Stimulated activated CD8-positive, alpha-beta memory T cell treated with anti-CD3 and anti-CD28 coated beads, Interleukin-12 subunit alpha, Interleukin-12 subunit beta, amount 100 ng/mL, for 1 hour (primary cell): ENCODE data around the gene MOXD1.
"Not testable (repeated sequence)": the region's sequence is repeated elsewhere in the genome, so short reads cannot be mapped to it uniquely, and the experiment has no call there.

Experiments
- DNase-seq: peaks from one replicate; pipeline ENCODE4 v3.0.0-alpha.2; 2020; ENCODE audit warnings: low read depth

Gene MOXD1

DNA sequence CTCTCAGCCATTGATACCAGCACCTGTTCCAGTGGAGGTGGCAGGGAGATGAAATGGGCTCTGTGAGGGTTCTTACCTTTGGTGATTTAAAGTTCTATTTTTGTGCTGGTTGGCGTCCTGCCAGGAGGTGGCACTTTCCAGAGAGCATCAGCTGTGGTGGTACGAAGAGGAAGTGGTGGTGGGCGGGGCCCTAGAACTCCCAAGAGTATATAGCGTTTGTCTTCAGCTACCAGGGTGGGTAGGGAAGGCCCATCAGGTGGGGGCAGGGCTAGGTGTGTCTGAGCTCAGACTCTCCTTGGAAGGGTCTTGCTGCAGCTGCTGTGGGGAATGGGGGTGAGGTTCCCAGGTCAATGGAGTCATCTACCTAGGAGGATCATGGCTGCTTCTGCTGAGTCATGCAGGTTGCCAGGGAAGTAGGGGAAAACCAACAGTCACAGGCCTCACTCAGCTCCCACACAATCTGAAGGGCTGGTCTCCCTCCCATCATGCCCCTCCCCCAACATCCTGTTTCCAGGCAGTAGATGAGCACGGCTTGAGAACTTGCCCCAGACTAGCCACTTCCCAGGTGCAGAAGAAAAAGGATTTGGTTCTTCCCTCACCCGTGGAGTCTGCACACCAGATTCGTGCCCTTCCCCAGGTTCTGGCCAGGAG is 46.6 kb downstream of the MOXD1 start:
- DNase-seq = peak; percentile 13

DNA sequence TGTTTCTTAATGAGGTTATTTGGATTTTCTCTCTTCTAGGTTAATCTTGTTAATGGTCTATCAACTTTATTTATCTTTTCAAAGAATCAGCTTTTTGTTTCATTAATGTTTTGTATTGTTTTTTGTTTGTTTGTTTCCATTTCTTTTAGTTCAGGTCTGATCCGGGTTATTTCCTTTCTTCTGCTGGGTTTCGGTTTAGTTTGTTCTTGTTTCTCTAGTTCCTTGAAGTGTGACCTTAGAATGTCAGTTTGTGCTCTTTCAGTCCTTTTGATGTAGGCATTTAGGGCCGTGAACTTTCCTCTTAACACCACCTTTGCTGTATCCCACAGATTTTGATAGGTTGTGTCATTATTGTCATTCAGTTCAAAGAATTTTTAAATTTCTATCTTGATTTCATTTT is 49.3 kb downstream of the MOXD1 start:
- DNase-seq = not testable (repeated sequence)

DNA sequence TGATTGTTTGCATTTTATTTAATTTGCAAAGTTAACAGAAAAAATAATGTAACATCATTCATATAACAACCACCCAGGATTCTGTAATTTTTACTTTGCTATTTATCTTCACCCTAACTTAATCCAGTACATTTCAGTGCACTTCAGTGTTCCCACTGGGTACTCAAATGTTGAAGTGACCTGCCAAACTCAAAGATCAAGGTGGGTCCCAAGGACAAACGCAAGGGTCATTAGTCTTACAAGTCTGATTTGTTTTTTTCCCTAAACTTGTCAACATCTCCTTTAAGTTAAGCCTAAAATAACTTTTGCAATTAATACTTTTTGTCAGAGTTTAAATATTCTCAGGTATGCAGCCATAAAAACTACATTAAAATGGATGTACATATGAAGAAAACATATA is 53.0 kb downstream of the MOXD1 start:
- DNase-seq = no peak

DNA sequence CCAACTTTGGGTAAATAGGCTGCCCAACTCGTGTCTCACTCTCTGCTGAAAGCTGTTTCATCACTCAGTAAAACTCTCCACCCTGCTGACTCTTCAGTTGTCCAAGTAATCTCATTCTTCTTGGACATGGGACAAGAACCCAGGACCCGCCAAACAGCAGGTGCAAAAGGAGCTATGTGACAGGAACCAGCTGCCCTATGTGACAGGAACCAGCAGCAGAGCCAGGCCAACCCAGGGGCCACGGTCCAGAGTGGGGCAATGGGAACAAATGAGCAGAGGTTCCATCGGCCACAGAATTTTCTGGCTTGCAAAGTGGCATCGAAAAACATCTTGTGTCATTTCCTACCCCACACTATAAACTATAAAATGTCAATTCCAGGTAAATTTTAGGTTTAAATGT is 56.5 kb downstream of the MOXD1 start:
- DNase-seq = no peak

DNA sequence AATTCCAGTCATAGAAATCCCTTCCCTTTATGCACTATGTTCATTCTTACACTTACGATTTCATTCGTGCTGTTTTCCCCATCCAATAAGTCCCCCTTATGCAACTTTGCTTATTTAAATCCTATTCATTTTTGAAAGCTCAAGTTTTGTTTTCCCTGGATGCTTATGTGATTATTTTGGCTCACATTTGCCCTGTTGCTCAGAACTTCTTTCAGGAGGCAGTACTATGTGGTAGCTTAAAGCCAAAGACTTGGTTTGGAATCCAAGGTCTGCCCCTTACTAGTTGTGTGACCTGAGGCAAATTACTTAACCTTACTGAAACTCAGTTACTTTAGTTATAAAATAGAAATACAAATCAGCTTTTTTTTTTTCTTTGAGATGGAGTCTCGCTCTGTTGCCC is 59.6 kb downstream of the MOXD1 start:
- no peak for DNase-seq

DNA sequence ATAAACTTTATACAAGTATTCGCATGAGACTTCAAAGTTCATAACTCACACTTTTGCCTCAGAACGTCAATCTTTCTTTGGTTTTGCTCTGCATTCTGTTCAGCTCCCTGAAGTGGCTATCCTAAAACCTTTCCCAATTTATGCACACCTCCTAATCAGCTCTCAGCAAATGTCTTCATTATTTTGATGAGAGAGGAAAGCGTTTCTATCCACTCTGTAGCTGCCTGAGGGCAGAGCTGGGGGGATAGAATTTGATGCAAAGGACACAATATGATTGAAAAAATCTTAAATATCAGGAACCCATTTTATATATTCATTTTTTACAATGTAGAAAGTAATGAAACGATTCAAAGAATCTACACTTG is 66.8 kb downstream of the MOXD1 start:
- no peak for DNase-seq

DNA sequence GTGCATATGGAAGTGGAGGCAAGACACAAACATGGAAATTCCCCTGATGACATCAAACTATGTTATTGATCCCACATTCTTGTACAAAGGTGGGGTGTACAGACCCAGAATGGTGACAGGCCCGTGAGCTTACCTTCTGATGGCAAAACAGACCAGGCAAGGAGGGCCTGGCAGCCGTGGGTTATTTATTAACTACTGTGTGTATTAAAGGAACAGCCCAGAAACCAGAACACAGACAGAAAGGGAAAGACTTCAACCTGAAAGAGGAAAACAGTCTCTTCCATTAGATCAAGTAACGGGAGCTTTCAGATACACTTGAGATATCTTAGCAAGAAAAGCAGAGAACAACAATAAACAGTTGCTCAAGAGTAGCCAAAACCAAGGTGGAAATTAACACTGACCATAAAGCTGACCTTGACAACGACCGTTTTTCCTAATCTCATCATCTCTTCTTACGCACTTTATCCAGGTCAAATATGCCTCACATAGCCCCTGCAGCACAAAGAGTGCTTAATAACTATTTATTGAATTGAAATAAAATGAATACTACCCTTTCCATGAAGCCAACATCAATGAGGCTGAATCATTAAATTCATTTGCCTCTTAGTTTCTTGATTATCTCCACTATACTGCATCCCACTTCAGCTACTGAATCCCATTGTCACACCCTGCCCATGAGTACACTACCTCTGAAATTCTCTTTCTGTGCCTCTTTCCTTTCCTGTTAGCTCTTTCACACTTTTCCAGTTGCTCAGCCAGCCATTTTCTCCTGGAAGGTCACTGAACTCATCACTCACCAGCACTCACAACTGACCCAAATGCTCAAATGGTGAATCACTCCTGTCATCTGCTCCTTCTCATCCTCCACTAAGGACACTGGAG is 67.4 kb downstream of the MOXD1 start:
- DNase-seq = no peak

DNA sequence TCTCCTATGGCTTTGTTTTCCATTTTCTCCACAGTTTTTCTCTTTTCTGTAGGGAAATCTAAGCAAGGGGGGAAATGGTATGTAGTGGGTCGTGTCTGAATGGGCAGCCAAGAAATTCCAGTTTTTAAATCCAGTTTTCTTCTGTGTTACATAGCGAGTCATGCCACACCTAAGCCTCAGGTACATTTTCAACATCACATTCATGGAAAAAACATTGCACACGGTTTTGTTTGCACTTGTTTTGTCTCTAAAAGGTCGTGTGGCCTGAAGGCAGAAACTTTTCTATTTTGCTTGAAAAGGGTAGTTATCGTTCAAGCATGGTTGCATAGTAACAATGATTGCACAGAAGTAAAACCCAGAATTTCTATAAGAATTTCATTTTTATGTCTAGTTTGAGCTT is 70.5 kb downstream of the MOXD1 start:
- DNase-seq = no peak

DNA sequence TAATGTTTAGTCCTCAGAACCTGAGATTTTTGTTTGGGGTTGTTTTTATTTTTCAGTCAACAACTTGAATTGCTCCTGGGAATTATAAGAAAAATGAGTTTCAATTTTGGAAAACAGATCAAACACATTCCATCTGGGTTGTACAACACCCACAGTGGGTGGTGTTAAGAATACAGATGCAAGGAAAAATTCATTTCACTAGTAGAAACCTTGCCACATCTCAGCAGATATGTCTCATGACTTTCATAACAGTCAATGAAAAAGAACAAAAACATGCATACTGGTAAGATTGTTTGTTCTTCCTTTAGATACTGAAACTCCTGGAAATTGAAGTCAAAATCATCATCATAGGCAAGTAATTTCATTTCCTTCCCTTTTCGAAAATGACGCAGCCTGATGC is 78.9 kb downstream of the MOXD1 start:
- no peak for DNase-seq

DNA sequence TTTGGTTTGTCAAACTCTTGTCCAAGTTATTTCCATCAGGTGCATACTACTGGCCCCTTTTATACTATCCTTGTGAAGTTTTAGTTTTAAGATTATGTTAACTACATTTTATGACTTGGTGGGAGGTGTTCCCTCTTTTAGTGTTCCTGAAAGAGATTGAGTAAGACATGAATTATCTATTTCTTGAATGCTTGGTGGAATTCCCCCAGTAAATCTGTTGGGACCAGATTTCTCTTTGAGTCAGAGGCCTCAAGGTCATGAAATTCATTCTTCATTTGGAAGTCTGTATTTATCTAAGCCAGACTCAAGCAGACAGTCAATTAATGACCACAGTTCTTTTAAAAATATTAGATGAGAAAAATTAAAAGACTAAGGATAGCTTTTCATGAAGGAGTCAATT is 81.3 kb downstream of the MOXD1 start:
- no peak for DNase-seq

DNA sequence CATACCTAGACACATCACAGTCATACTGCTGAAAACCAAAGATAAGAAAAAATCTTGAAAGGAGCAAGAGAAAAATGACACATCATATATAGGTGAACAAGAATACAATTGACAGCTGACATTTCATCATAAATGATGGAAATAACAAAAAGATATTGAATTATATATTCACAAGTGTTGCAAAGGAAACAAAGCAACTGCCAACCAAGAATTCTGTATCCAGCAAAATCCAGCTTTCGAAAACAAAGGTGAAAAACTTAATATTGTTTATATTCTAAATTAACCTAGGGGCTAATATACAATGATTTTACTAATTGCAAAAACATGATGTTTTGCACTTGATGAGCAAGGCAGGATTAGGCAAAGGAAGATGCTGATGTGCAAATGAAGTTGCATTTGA is 84.3 kb downstream of the MOXD1 start:
- no peak for DNase-seq

DNA sequence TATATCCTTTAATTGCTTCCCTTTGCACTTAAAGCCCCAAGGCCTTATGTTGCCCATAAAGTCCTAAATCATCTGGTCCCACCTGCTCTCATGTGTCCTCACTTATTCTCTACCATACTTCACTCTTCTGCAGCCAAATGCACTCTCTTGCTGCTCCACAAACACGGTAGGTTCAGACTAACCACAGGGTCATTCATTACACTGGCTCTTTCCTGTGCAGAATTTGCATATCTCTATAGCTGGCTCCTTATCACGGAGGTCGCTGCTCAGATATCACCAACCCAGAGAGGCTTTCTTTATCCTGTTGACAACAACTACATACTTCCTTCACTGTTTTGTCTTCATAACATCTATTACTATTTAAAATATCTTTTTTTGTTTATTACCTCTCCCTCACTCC is 86.8 kb downstream of the MOXD1 start:
- no peak for DNase-seq

DNA sequence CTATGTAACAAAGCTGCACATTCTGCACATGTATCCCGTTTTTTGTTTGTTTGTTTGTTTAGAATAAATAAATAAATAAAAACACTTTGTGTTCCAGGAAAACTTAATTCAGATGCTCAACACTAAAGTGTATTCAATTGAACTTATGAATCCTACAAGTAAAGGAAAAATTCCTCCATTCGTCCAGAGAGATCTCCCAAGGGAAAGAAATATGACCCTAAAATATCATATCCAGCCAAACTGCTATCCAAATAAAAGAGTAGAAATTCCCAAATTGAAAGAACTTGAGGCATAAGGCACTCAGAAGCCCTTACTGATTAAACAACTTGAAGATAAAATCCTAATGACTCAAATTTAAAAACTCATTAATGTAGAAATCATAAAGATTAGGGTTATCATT is 90.4 kb downstream of the MOXD1 start:
- no peak for DNase-seq

DNA sequence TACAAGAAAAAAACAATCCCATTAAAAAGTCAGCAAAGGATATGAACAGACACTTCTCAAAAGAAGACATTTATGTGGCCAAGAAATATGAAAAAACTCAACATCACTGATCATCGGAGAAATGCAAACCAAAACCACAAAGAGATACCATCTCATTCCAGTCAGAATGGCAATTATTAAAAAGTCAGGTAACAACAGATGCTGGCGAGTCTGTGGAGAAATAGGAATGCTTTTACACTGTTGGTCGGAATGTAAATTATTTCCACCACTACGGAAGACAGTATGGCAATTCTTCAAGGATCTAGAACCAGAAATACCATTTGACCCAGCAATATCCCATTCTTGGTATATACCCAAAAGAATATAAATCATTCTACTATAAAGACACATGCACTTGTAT is 91.1 kb downstream of the MOXD1 start:
- DNase-seq = not testable (repeated sequence)

DNA sequence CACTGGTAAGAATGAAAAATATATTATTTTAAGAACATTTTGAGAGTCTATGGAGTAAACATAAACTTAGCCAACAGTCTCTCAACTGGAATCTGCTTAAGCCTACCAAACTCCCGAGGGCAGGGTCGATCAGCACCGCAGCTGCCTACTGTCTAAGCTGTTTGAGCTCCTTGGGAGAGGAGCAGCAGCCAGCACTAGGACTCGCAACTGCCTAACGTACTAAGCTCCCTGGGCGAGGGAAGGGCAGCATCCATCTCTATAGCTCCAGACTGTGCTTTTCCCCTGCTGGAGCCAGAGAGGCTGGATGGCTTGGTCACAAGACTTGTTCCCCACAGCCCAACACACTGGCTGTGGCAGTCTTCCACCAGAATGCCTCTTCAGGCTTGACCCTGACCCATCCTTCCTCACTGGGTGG is 96.4 kb downstream of the MOXD1 start:
- no peak for DNase-seq

DNA sequence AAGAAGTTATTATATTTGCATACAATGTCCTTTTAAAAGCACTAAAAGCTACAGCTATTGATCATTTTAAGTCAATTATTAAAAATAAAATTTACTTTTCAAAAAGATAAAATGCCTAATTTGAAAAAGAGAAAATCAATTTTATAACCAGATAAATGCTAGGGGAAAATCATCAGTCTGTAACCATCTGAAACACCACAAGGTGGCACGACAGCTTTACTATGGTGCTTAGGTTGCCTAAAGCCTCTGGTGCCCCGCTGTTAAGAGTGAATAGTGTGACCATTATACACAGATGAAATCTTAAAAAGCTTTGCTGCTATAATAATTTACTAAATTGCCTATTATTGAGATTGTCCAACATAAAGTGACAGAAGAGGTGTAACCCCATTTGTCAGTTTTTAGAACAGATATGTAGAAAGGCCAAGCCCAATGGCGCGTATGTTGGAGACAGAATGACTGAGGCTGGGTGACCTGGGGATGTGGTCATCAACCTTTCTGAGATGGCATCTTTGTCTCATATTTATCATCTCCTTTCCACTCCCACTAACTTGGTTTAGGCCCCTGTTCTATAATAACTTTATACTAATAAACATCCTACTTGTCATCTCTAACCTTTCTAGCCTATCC is 100.8 kb downstream of the MOXD1 start:
- no peak for DNase-seq

DNA sequence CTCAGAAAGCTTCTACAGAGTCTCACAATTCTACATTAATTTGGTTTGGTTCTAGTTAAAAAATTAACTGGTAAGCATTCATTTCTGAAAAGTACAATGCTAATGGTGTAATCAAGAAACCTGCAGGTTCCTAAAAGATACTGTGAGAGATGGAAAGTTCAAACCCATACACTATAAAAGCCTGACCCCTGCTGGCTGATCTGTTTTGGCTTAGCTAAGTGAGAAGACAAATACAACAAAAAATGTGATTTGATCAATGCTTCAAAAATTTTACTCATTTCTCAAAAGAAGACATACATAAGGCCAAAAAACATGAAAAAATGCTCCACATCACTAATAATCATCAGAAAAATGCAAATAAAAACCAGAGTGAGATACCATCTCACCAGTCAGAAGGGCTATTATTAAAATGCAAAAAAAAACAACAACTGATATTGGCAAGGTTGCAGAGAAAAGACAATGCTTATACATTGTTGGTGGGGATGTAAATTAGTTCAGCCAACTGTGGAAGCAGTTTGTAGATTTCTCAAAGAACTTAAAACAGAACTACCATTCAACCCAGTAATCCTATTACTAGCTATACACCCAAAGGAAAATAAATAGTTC is 102.8 kb downstream of the MOXD1 start:
- no peak for DNase-seq

DNA sequence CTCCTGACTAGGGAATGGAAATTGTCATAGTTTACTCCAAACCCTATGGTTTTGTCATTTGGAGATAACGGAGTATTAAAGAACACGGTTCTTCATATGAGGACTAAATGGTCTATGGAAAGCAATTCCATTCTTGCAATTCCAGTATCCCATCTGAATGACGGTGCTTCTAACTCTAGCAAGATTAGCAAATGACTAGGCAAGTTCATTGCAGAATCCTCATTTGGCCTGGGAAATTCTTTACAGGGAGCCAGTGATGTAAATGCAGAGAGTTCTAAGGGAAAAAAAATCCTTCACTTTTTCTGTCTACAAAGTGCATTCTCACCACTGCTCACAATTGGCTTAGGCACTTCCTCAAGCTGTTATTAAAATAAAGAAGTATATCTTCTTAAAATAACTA is 111.5 kb downstream of the MOXD1 start:
- no peak for DNase-seq

DNA sequence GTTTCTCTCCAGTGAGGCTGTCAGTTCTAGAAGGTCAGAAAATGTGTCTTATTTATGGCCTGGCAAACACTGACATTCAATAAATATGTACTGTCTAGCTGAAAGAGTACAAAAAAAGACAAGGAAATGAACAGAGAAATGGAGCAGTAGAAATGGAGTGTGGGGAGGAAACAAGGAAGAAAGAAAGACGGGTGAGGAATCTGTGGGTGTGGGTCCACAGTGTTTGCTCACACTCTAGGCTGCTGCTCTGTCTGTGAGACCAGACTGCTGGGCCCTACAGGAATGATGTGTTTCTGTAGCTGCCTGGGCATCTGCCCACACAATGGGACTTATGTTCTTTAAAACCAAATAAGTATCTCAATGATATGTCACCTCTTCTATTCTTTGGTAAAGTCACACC is 114.2 kb downstream of the MOXD1 start:
- DNase-seq = no peak

DNA sequence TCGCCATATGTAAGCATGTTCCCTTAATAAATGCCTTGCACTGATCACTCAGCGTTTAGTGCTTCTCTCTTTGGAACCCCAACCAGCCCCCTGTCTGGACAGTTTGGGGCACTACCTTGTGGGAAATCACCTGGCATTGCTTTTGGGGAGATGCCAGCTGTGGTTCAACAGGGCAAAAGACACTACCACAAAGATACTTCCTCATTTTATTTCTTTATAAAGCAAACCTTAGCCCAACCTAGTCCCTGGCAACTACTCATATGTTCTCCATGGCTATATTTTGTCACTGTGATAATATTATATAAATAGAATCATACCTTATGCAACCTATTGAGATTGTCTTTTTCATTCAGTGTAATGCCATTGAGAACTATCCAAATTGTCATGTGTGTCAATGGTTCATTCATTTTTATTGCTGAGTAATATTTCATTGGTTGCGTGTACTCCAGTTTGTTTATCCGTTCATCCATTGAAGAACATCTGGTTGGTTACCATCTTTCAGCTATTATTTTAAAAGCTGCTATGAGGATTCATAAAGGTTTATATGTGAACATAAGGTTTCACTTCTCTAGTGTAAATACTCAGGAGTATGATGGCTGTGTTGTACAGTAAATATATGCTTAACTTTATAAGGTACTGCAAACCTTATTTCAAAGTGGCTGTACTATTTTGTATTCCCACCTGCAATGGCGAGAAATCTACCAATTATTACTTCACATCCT is 114.8 kb downstream of the MOXD1 start:
- no peak for DNase-seq

DNA sequence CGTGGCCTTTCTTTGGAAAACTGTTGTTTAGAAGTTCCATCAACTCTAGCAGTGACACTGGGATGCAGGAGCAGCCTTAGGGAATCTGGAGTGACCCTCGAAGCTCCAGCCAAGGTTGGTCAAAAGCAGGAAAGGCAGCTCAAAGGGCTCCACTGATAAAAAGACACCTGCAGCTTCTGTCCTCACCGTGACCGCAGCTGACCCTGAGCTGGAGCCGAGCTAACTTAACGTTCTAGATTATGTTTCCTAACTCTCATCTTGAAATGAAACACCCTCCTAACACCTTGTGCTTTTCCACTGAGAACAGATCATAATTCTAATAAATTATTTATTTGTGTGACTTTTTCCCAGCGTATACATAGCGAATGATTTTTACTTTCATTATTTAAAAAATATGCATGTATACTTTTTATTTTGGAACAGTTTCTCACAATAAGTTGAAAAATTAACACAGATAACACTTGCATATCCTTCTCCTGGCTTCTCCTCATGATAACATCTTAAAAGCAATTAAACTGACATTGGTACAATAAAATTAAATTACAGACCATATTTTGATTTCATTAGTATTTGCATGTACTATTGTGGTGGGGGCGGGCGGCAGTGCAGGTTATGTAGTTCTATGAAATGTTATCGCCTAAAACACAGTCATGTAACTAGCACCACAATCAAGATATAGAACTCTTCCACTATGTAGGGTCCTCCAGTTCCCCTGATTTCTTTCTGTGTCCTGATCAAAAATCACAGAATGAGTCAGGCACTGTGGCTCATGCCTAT is 116.1 kb downstream of the MOXD1 start:
- DNase-seq = no peak
